HG03457 (cell line): ENCODE data around the gene SNRK.

Experiments
- ATAC-seq: cut with Tn5 transposase; IDR thresholded peaks from one replicate; pipeline ENCODE4 v1.9.1; 2021; ENCODE audit warnings: moderate number of reproducible peaks; ENCODE audit not compliant: unreplicated experiment

SNRK gene

DNA sequence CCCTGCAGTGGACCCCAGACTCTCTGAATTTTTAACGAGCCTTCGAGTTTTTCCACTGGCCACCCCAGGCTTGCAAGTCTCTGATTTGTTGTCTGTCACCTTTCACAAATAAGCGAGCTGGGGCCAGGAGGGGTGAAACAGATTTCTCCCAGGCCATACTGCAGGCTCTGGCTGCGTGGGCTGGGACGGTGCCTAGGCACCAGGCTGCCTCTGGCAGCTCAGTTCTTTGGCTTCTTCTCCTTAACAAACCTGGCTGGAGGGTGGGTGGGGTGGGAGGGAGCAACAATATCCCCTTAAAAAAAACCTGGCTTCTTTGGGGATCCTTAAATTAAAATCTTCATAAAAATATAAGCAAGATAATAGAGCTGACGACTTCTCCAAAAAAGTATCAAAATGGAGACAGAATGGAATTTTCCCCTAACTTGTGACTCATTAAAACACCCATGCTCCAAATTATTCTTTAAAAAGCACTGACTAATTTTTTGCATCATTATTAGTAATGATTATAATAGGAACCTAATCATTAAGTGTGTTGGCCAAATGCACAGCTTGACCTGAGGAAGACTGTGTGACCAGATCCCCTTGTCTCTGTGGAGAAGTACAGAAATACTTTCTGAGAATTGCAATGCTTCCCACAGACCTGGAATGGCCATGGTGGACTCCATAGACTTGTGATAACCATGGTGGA, 84.1 kb downstream of the SNRK start:
- no peak for ATAC-seq

DNA sequence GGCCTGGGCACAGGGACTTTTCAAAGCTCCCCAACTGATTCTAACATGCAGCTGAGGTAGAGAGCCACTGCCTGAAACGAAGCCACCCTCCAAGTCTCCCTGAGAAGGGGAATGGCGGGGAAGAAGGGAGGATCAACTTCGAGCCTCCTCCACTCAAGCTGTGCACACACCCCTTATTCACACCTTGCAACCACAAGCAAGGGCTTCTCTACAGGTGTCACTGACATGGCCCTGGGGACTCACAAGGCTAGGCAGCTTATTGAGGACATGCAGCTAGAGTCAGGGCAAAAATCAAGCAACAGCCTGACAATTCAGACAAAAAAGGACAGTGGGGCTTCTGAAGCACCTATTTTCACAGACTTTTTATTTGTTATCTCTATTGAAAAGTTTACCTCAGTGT, 85.2 kb downstream of the SNRK start:
- no peak for ATAC-seq

DNA sequence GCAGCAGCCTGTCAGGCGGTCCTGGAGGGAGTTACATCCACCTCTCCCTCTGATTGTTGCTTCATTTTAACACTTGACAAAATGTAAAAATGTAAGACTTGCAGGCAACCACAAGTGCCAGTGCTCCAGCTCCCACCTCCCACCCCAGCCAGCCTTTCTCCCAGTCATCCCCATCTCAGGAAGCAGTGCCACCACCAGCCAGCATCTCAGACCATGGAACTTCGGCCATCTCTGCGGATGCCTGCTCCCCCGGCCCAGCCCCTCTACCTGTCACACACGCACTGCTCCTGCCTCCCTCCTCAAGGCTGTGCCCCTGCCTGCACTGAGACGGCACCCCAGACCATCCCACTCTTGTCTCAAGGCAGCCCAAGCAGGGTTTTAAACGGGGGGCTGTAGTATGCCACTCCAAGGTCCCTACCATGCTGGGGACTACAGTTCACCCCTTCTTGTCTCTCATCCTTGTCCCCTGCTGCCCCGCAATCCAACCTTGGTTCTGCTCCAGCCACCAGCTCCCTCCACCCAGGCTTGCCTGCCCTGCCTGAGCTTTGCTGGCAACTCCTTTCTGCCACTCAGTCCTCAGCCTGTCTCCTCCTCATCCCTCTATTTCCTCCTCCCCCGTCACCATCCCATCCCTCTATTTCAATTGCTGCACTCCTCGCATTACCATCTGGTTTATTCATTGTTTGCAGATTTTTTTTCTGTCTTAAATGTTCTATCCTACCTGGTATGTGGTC, 85.8 kb downstream of the SNRK start:
- ATAC-seq: no peak

DNA sequence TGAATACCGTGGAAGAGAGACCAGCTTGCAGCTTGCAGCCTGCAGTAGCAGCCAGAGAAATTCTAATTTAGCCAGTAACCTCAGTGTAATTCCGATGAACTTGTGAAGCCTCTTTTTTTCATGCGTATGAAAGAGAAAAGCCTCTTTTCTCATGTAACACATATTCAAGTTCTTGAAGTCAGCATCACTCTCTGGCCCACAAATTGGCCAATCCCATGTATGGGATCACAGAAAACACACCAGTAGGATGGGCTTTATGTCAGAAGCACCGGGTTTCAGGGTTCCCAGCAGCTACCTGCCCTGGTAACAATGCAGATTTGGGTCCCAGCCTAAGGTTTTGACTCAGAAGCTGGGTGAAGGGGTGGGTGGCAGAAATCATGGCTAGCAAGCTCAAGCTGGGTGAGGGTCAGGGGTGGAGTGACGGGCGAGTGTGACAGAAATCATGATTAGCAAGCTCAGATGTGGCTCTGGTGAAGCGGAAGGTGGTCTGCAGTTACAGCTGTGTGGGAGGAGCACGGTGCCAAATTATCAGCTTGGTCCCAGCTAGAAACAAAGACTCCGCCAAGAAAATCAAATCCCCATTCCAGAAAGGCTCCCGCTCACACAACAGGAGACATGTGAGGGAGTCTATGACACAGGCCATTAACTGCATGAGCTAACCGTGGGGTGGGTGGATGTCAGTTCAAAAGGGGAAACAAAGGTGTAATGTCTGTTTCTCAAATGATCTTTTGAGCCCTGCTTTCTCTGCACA, 86.6 kb downstream of the SNRK start:
- no peak for ATAC-seq

DNA sequence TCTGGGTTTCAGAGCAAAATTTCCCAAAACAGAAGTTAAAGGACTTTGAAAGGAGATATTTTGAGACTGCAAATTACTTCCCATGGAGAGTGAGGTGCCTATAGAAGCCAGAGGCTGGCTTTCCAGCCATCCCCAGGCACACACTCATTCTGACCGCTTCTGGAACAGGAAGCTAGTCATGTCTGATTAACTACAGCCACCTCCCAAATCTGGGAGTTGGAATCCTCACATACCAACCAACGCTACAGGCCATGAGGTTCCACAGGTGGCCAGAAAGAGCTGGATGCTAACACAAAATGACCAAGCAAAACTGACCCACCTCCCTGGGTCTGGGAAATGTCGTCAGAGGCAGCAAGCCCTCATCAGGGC, 87.2 kb downstream of the SNRK start:
- ATAC-seq: no peak

DNA sequence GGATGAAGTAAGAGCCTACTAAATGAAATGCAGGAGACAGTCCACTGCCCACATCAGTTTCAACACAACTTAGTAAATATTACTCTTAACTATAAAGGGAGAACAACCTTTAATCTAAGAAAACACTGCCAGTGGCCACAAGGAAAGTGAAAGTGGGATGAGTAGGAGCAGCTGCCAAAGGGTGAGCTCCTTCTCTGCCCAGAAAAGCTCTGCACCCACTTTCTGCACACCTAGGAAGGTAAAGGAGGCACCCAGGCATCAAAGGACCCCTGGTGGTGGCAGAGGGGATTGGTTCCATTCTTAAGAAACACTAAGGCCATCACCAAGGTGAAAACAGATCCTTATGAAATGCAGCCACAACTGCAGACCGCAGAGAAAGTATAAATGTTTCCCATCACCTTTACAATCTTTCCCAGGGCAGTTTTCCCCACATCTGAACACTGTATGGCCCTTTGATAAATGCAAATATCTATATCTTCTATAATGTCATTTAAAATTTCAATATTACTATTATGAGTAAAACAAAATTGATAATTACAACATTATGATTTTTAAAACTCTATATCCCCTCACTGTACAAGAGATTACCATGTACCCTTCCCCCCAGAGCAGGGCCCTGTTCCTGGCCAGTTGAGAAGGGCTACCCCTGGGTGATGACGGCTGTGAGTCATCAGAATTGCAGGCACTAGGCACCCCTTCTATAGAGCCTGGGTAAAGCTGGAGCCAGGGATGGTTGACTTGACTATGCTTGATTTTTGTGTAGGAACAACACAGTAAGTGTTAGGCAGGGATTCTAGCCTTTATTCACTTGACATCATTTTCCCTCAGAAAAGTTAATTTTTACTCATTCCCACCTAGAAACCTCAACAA, 92.0 kb downstream of the SNRK start:
- ATAC-seq: no peak

DNA sequence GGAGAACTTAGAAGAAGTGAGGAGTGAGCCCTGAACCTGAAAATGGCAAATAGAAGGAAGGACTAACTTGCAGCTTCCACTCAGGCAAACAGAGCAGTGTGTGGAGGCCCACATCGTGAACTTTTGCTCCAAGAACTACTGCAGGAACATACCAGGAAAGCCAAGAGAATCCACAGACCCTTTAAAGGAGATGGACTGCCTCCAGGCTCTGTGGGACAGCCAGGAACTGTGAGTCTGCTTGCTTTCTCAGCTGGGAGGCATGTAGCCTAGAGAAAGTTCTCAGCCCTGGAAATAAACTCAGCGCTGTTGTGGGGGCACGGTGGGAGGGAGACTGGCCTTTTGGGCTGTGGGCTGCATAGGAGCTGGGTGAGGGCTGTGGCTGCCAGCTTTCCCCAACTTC, 93.0 kb downstream of the SNRK start:
- no peak for ATAC-seq

DNA sequence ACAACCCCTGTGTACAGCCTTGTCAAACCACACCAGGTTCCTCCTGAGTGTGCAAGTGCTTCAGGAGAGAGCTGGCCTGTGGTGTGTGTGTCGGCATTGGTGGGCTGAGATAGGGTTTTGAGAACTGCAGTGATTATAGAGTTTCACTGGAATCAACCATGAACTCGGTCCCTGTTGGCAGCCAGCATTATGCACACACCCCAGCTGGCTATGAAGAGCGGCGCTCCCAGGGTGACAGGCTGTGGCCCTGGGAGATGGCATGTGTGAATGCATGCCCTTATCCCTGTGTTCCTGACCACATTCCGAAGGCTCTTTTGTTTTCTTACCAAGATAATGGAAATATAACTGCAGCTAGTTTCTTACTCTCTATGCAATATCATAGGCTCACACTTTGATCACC, 101.8 kb downstream of the SNRK start:
- ATAC-seq: no peak

DNA sequence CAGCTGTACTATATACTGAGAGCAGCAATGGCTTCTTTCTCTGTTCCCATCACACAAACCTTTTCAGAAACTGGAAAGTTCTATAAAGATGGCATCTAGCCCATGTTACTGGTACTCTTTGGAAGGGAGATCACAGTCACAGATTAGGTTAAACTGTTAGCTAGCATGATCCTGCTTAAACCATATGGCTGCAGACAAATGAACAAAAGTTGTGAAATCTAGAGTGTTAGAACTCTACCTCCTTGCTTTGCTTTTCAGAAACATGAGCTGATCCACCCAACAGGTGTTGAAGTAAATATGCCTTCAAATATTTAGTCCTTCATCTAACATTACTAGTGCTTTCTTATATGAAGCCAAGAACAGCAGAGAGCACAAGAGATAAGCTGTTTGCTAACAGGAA, 102.6 kb downstream of the SNRK start:
- no peak for ATAC-seq

DNA sequence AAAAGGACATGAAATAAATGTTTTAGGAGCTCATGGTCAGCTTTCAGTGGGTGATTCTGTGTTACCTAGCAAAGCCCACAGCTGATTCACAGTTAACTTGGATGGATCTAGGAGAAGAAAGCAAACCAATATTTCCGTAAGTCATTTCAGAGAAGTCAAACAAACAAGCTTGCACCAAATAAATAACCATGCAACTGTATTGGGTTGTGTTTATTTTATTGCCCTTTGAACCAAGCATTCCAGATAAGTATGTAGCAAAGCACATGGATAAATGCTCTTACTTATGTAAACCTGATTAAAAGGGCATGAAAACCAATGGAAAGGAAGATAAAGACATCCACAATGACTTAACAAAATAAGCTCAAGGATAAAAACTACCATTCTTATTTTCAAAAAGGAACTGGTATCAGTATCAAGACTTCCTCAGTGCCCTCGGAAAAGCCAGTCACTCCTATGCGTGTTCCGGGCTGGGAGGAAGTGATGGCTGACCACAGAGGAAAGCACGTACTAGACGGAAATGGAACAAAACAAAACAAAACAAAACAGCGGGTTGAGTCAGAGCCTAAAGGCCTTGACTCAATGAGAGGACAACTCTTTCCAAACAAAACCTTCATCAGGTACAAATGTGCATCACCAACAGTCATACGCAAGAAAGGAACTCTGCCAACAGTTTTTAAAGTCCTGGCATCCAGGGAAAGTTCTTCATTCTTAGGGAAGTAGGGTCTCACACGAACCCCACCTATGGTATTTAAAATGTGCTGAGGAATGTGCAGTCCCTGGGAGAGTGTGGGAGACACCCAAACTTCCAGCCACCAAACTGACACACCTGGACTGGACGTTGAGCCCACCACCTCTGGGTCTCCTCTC, 103.3 kb downstream of the SNRK start:
- ATAC-seq: no peak

DNA sequence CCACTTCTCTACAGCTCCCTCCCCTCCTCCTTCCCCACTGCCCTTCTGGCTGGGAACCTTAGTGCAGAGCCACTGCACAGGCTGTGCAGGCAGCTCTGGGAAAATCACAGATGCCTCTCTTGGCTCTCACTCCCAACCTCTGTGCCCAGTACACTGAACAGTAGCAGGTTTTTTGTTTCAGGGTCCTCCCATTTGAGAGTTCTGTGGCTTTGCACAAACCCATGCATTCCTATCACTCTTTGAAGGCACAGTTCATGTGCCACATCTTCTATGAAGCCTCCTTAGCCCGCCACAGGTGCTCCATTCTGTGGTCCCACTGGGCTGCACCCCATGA, 103.9 kb downstream of the SNRK start:
- ATAC-seq: no peak

DNA sequence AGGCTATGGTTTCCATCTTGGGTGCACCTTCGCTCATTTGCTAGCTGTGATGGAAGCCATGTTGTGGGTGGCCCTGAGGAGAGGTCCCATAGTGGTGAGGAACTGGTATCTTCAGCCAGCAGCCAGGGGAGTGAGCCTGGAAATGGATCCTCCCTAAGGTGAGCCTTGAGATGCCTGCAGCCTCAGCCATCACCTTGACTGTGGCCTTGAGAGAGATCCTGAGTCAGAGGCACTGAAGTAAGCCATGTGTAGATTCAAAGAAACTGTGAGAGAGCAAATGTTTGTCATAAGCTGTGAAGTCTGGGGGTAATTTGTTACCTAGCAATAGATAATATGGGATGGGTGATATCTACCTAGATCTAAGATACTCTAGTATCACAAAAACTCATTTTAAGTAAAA, 105.3 kb downstream of the SNRK start:
- no peak for ATAC-seq

DNA sequence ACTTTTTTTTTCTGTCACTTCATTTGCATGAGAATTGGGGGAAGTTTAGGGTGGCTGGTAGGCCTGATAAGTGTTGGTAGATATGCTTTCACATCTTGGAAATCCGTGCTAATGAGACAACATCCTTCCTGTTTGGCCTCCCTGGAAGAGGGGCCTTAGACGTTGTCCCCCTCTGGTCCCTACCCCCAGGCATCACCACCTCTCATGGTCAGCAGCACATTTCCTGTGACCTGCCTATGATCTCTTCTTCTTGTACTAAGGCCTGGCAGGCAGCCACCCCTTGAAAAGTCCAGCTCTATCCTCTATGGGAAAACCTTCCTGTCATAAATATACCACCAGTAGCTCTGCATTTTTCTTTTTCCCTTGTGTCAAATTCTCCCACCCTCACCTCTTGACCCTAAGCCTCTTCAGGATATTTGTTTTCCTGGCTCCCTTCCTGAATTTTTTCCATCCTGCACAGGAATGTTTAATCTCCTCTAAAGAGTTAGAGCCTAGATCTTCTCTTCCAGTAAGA, 107.8 kb downstream of the SNRK start:
- ATAC-seq: no peak

DNA sequence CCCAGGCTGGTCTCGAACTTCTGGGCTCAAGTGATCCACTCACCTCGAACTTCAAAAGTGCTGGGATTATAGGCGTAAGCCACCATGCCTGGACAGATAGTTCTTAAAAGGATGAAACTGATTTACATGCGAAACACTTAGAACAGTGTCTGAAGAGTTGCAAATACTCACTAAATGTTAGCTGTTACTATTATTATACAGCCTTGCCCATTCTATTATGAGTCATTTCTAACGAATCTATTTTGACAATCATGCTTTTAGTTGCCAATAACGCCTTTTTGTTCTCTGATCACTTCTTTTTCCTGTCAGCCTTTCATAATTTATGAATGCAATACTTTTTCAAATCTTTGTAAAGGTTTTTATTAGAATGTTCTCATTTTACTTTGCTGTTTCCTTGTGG, 112.7 kb downstream of the SNRK start:
- no peak for ATAC-seq

DNA sequence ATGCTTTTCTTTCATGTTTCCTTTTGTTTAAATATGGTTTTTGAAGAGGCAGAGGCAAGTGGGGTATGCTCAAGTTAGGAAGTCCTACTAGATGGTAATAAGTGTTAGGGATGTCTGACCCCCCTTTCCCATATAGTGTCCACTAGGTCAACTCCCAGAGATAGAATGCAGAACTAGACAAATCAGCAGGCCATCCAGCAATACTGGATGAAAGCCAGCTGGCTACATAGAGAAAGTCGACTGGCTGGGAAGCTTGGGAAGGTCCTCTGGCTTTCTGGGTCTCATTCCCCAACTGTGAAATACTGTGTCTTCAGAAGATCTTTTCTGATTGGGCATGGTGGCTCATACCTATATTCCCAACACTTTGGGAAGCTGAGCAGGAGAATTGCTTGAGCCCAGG, 113.8 kb downstream of the SNRK start:
- no peak for ATAC-seq
